OCI-LY1 (cell line): Measurements from ENCODE around the gene FTCD.

Experiments used
- H2AFZ ChIP-seq: fragments of 200-600 bp; sonication (generic), shearing (Covaris generic); 2 replicates; pipeline ENCODE4 v1.6.0; 2014; ENCODE audit warnings: antibody characterized with exemption, mild to moderate bottlenecking, low read length
- H3F3A ChIP-seq: fragments of 200-600 bp; sonication (generic), shearing (Covaris generic); 2 replicates; pipeline ENCODE4 v1.6.0; 2014; ENCODE audit warnings: mild to moderate bottlenecking, antibody characterized with exemption, low read length, moderate library complexity; ENCODE audit not compliant: insufficient read depth
- H3K27ac ChIP-seq: fragments of 200-600 bp; sonication (generic); 2 replicates; pipeline ENCODE4 v1.5.1; 2014; ENCODE audit warnings: low read length, mixed run types, mild to moderate bottlenecking, low read depth; ENCODE audit not compliant: poor library complexity, severe bottlenecking
- H3K27me3 ChIP-seq: fragments of 200-600 bp; sonication (generic); 2 replicates; pipeline ENCODE4 v1.6.0; 2014; ENCODE audit warnings: antibody characterized with exemption, mild to moderate bottlenecking, low read length, moderate library complexity; ENCODE audit not compliant: insufficient read depth
- H3K36me3 ChIP-seq: fragments of 200-600 bp; sonication (generic); 2 replicates; pipeline ENCODE4 v1.6.1; 2014; ENCODE audit warnings: mild to moderate bottlenecking, antibody characterized with exemption, low read length, moderate library complexity, mixed read lengths; ENCODE audit not compliant: insufficient read depth
- H3K4me1 ChIP-seq: fragments of 200-600 bp; sonication (generic); 2 replicates; pipeline ENCODE4 v1.5.1; 2014; ENCODE audit warnings: mild to moderate bottlenecking, low read length, moderate library complexity; ENCODE audit not compliant: insufficient read depth, severe bottlenecking
- H3K4me2 ChIP-seq: fragments of 200-600 bp; sonication (generic), shearing (Covaris generic); 2 replicates; pipeline ENCODE4 v1.6.1; 2014; ENCODE audit warnings: low read length
- H3K4me3 ChIP-seq: fragments of 200-600 bp; sonication (generic); 2 replicates; pipeline ENCODE4 v1.5.1; 2014; ENCODE audit warnings: low read length, low read depth, mild to moderate bottlenecking, mixed read lengths; ENCODE audit not compliant: poor library complexity, severe bottlenecking
- H3K79me2 ChIP-seq: fragments of 200-600 bp; shearing (Covaris generic); 2 replicates; pipeline ENCODE4 v1.6.1; 2016; ENCODE audit warnings: mixed run types, low read length, mixed read lengths; ENCODE audit not compliant: insufficient read depth
- H3K9ac ChIP-seq: fragments of 200-600 bp; sonication (generic), shearing (Covaris generic); 2 replicates; pipeline ENCODE4 v1.6.1; 2014; ENCODE audit warnings: mild to moderate bottlenecking, low read length, mixed read lengths
- H3K9me2 ChIP-seq: fragments of 200-600 bp; sonication (generic), shearing (Covaris generic); 2 replicates; pipeline ENCODE4 v1.6.1; 2014; ENCODE audit warnings: low read depth, mild to moderate bottlenecking, low read length, mixed read lengths
- H3K9me3 ChIP-seq: fragments of 200-600 bp; shearing (Covaris generic); 2 replicates; pipeline ENCODE4 v1.6.1; 2014; ENCODE audit warnings: low read length, mixed read lengths
- H4K20me1 ChIP-seq: fragments of 200-600 bp; sonication (generic), shearing (Covaris generic); 2 replicates; pipeline ENCODE4 v1.6.0; 2016; ENCODE audit warnings: mild to moderate bottlenecking, low read length; ENCODE audit not compliant: insufficient read depth
- EZH2 ChIP-seq: fragments of 200-600 bp; sonication (generic), shearing (Covaris generic); IDR thresholded peaks from 2 replicates; pipeline ENCODE4 v1.8.0; 2017; ENCODE audit warnings: borderline replicate concordance, mixed run types, mild to moderate bottlenecking, antibody characterized with exemption, low read length, moderate library complexity, mixed read lengths
- TF ChIP-seq, protein P1 (sequence below): fragments of 200-600 bp; sonication (generic), shearing (Covaris generic); IDR thresholded peaks from 2 replicates; pipeline ENCODE4 v1.5.1; 2017; ENCODE audit warnings: mild to moderate bottlenecking, antibody characterized with exemption, low read length, moderate library complexity, mixed read lengths

Gene FTCD

DNA sequence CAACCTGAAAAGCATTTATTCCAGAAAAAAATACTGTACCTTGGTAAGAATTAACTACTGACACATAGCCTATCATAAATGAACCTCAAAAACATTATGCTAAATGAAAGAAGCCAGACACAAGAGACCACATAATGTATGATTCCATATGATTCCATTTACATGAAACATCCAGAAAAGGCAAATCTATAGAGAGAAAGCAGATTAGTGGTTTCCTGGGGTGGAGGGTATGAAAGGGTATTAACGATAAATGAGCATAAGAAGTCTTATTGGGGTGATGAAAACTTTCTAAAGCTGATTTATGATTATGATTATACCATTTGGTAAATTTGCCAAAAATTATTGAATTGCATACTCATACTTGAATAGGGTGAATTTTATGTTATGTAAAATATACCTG, 67.7 kb downstream of the FTCD start:
- no peaks in the 10 kb centered on the region for H3K27me3 ChIP-seq
- H3K36me3 ChIP-seq: no peaks in the 10 kb centered on the region
- no peak overlapping the region for H3K9ac ChIP-seq
- H3K27ac ChIP-seq: no peak overlapping the region
- H3K4me3 ChIP-seq: no peak overlapping the region
- H3K4me1 ChIP-seq: no peaks in the 10 kb centered on the region
- H2AFZ ChIP-seq: no peak overlapping the region
- H3K9me2 ChIP-seq: no peaks in the 10 kb centered on the region
- TF ChIP-seq EZH2: no peak
- TF ChIP-seq, protein P1, sequence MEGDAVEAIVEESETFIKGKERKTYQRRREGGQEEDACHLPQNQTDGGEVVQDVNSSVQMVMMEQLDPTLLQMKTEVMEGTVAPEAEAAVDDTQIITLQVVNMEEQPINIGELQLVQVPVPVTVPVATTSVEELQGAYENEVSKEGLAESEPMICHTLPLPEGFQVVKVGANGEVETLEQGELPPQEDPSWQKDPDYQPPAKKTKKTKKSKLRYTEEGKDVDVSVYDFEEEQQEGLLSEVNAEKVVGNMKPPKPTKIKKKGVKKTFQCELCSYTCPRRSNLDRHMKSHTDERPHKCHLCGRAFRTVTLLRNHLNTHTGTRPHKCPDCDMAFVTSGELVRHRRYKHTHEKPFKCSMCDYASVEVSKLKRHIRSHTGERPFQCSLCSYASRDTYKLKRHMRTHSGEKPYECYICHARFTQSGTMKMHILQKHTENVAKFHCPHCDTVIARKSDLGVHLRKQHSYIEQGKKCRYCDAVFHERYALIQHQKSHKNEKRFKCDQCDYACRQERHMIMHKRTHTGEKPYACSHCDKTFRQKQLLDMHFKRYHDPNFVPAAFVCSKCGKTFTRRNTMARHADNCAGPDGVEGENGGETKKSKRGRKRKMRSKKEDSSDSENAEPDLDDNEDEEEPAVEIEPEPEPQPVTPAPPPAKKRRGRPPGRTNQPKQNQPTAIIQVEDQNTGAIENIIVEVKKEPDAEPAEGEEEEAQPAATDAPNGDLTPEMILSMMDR: no peak
- H3K4me2 ChIP-seq: no peak overlapping the region
- no peaks in the 10 kb centered on the region for H3K79me2 ChIP-seq
- H3F3A ChIP-seq: no peaks in the 10 kb centered on the region
- no peaks in the 10 kb centered on the region for H3K9me3 ChIP-seq
- H4K20me1 ChIP-seq: no peaks in the 10 kb centered on the region
